Measurements from ENCODE around the gene OR4D2. TPM values are rescaled to one million over a fixed set of nuclear protein-coding genes. Genes with fewer than 3 reads are reported as not detected.

OR4D2 gene
- total and polyA plus RNA-seq, 2 of the 8 experiments (the other 6 are each of a cell fraction or from before 2014, with no cell fraction given) = not detected

GRCh38 chr17:58219007-58219788 lies 52.4 kb downstream of the OR4D2 start, which contains the start of gene MKS1 (continued):
- TF ChIP-seq RFX5 (IDR thresholded peaks at IDR 0.05; ENCODE audit: borderline replicate concordance, low read depth, low read length) (no peak), YY1 (IDR thresholded peaks at IDR 0.05; ENCODE audit: low read depth, low read length) (peak; percentile 95), BCL11A (IDR thresholded peaks at IDR 0.05; ENCODE audit: low read depth in 2 of 2, low read length in 2 of 2) (no peak), MAFK (IDR thresholded peaks at IDR 0.05; ENCODE audit: low read depth, low read length) (no peak), RNF2 (IDR thresholded peaks at IDR 0.05; ENCODE audit: borderline replicate concordance, low read depth, low read length, missing control alignments, poor library complexity, severe bottlenecking) (no peak), SRF (IDR thresholded peaks at IDR 0.05; ENCODE audit: low read depth, low read length) (peak; percentile 44; the same call in 1 of the 2 replicates), E2F6 (IDR thresholded peaks at IDR 0.05) (peak; percentile 88), CBX5 (IDR thresholded peaks at IDR 0.05; ENCODE audit: low read depth, low read length) (no peak), RBBP5 (IDR thresholded peaks at IDR 0.05; ENCODE audit: borderline replicate concordance, low read depth, low read length) (no peak), MAX (IDR thresholded peaks at IDR 0.05) (peak; percentile 91), ZNF274 (IDR thresholded peaks at IDR 0.05; ENCODE audit: borderline replicate concordance, extremely low read depth, low read length) (no peak), EGR1 (IDR thresholded peaks at IDR 0.05; ENCODE audit: borderline replicate concordance, low read depth, low read length) (no peak), ASH2L (IDR thresholded peaks at IDR 0.05; ENCODE audit: low read length) (no peak), GABPA (IDR thresholded peaks at IDR 0.05; ENCODE audit: borderline replicate concordance, insufficient read depth, low read length) (no peak), POLR2A (IDR thresholded peaks at IDR 0.05; ENCODE audit: control extremely low read depth in 1 of 2, low read depth in 2 of 2, low read length in 2 of 2) (peak; percentile 60 to 84), JUND (IDR thresholded peaks at IDR 0.05; ENCODE audit: low read length) (0 out of 2 replicates have a peak, but pooled peaks have one; percentile 8), POU5F1 (IDR thresholded peaks at IDR 0.05; ENCODE audit: low read depth, low read length) (no peak), SIRT6 (IDR thresholded peaks at IDR 0.05; ENCODE audit: low read length) (no peak), ATF2 (IDR thresholded peaks at IDR 0.05; ENCODE audit: low read length) (no peak), TBP (IDR thresholded peaks at IDR 0.05; ENCODE audit: low read depth, low read length) (peak; percentile 62), TAF1 (IDR thresholded peaks at IDR 0.05; ENCODE audit: low read depth, low read length) (peak; percentile 89), EP300 (IDR thresholded peaks at IDR 0.05; ENCODE audit: borderline replicate concordance in 1 of 2, low read depth in 2 of 2, low read length in 2 of 2) (no peak)
